SK-N-SH treated with all-trans-retinoic acid at 6 μM for 48 hours (cell line): ENCODE data around the gene PPARG.

Experiments used
- ATAC-seq: fragments of 200-7000 bp; cut with Tn5 transposase; 3 replicates; pipeline ENCODE4 v1.9.1; 2020; ENCODE audit warnings: mild to moderate bottlenecking, moderate library complexity
- ARNTL ChIP-seq: fragments of 450-650 bp; formaldehyde crosslinking; IDR thresholded peaks from 2 replicates; pipeline ENCODE4 v1.5.0; 2020; ENCODE audit warnings: low read depth, mild to moderate bottlenecking, moderate library complexity, borderline replicate concordance
- BACH2 ChIP-seq: fragments of 250-450 bp; sonication (Bioruptor Pico); IDR thresholded peaks from 2 replicates; pipeline ENCODE4 v1.9.0; 2021; ENCODE audit warnings: mild to moderate bottlenecking, borderline replicate concordance
- CREB5 ChIP-seq: fragments of 250-450 bp; sonication (Bioruptor Pico); IDR thresholded peaks from 2 replicates; pipeline ENCODE4 v1.5.1; 2020; ENCODE audit warnings: low read depth, mild to moderate bottlenecking, moderate library complexity
- CSRNP3 ChIP-seq: fragments of 250-450 bp; sonication (Bioruptor Pico); IDR thresholded peaks from 2 replicates; pipeline ENCODE4 v1.5.1; 2021; ENCODE audit warnings: mild to moderate bottlenecking, moderate library complexity
- ESRRG ChIP-seq: fragments of 250-450 bp; sonication (Bioruptor Pico); IDR thresholded peaks from 2 replicates; pipeline ENCODE4 v1.6.1; 2021; ENCODE audit warnings: mild to moderate bottlenecking
- GLIS3 ChIP-seq: fragments of 250-450 bp; sonication (Bioruptor Pico); IDR thresholded peaks from 2 replicates; pipeline ENCODE4 v1.5.0; 2020; ENCODE audit warnings: mild to moderate bottlenecking, moderate library complexity
- OSR1 ChIP-seq: fragments of 250-450 bp; sonication (Bioruptor Pico); IDR thresholded peaks from 2 replicates; pipeline ENCODE4 v1.8.0; 2022; ENCODE audit warnings: moderate library complexity, mild to moderate bottlenecking, inconsistent platforms
- PATZ1 ChIP-seq: fragments of 250-450 bp; sonication (Bioruptor Pico); IDR thresholded peaks from 2 replicates; pipeline ENCODE4 v1.8.0; 2020; ENCODE audit warnings: mild to moderate bottlenecking, moderate library complexity, borderline replicate concordance
- POU6F1 ChIP-seq: fragments of 250-450 bp; sonication (Bioruptor Pico); IDR thresholded peaks from 2 replicates; pipeline ENCODE4 v1.8.0; 2021; ENCODE audit warnings: low read depth, mild to moderate bottlenecking, moderate library complexity, borderline replicate concordance
- PPARA ChIP-seq: fragments of 250-450 bp; sonication (Bioruptor Pico); IDR thresholded peaks from 2 replicates; pipeline ENCODE4 v1.5.0; 2020; ENCODE audit warnings: mild to moderate bottlenecking, borderline replicate concordance
- RARB ChIP-seq: fragments of 250-450 bp; sonication (Bioruptor Pico); IDR thresholded peaks from 2 replicates; pipeline ENCODE4 v1.8.0; 2021; ENCODE audit warnings: mild to moderate bottlenecking, moderate library complexity
- SNAI2 ChIP-seq: fragments of 250-450 bp; sonication (Bioruptor Pico); IDR thresholded peaks from 2 replicates; pipeline ENCODE4 v1.5.0; 2020; ENCODE audit warnings: mild to moderate bottlenecking, moderate library complexity
- TCF4 ChIP-seq: fragments of 250-450 bp; sonication (Bioruptor Pico); IDR thresholded peaks from 2 replicates; pipeline ENCODE4 v1.8.0; 2021; ENCODE audit warnings: mild to moderate bottlenecking, moderate library complexity, borderline replicate concordance
- TOX ChIP-seq: fragments of 250-450 bp; sonication (Bioruptor Pico); IDR thresholded peaks from 2 replicates; pipeline ENCODE4 v1.8.0; 2021; ENCODE audit warnings: mild to moderate bottlenecking, moderate library complexity, borderline replicate concordance
- TSHZ2 ChIP-seq: fragments of 250-450 bp; sonication (Bioruptor Pico); IDR thresholded peaks from 2 replicates; pipeline ENCODE4 v1.5.0; 2020; ENCODE audit warnings: mild to moderate bottlenecking, moderate library complexity
- ZFP3 ChIP-seq: fragments of 250-450 bp; sonication (Bioruptor Pico); IDR thresholded peaks from 2 replicates; pipeline ENCODE4 v1.5.0; 2020; ENCODE audit warnings: mild to moderate bottlenecking, moderate library complexity
- ZFP30 ChIP-seq: fragments of 450-650 bp; formaldehyde crosslinking; IDR thresholded peaks from 2 replicates; pipeline ENCODE4 v1.5.0; 2022; ENCODE audit warnings: mild to moderate bottlenecking, moderate library complexity
- ZNF70 ChIP-seq: fragments of 450-650 bp; formaldehyde crosslinking; IDR thresholded peaks from 2 replicates; pipeline ENCODE4 v1.5.0; 2020; ENCODE audit warnings: mild to moderate bottlenecking, moderate library complexity
- ZNF8 ChIP-seq: fragments of 450-650 bp; formaldehyde crosslinking; IDR thresholded peaks from 2 replicates; pipeline ENCODE4 v1.5.0; 2020; ENCODE audit warnings: mild to moderate bottlenecking, moderate library complexity

PPARG gene

GRCh38 chr3:12415014-12415680 lies 126.3 kb downstream of the PPARG start (continued):
- TF ChIP-seq TOX (CRISPR knock-in tag): no peak

GRCh38 chr3:12416731-12417130 lies 127.9 kb downstream of the PPARG start:
- ATAC-seq: no peak
- no peak for TF ChIP-seq PPARA (CRISPR knock-in tag)
- no peak for TF ChIP-seq RARB (CRISPR knock-in tag)
- no peak for TF ChIP-seq ZFP3
- TF ChIP-seq ZFP30 (CRISPR knock-in tag): no peak
- TF ChIP-seq TSHZ2: no peak
- no peak for TF ChIP-seq CSRNP3 (CRISPR knock-in tag)
- TF ChIP-seq ARNTL: no peak
- no peak for TF ChIP-seq PATZ1 (CRISPR knock-in tag)
- TF ChIP-seq OSR1 (CRISPR knock-in tag): no peak
- TF ChIP-seq ESRRG (CRISPR knock-in tag): no peak

- ATAC-seq: no peak
- TF ChIP-seq ZFP30 (CRISPR knock-in tag) (no peak), POU6F1 (CRISPR knock-in tag) (no peak), ZNF70 (CRISPR knock-in tag) (no peak), ARNTL (no peak)
Observed at GRCh38 chr3:12420393-12420792, 131.5 kb downstream of the PPARG start.

- no peak for ATAC-seq
- TF ChIP-seq ESRRG (CRISPR knock-in tag): no peak
- no peak for TF ChIP-seq TSHZ2
- TF ChIP-seq OSR1 (CRISPR knock-in tag): no peak
- no peak for TF ChIP-seq GLIS3 (CRISPR knock-in tag)
- no peak for TF ChIP-seq SNAI2 (CRISPR knock-in tag)
- no peak for TF ChIP-seq TCF4
- TF ChIP-seq PPARA (CRISPR knock-in tag): no peak
- TF ChIP-seq POU6F1 (CRISPR knock-in tag): no peak
- TF ChIP-seq BACH2 (CRISPR knock-in tag): no peak
- TF ChIP-seq PATZ1 (CRISPR knock-in tag): no peak
- TF ChIP-seq ZFP30 (CRISPR knock-in tag): no peak
- TF ChIP-seq ZNF8: no peak
- no peak for TF ChIP-seq CREB5 (CRISPR knock-in tag)
- TF ChIP-seq ZNF70 (CRISPR knock-in tag): no peak
- TF ChIP-seq ARNTL: no peak
Observed at GRCh38 chr3:12421132-12421531, 132.3 kb downstream of the PPARG start.
